WTC11 (cell line): ENCODE data around the gene PPFIBP1. TPM values are rescaled to one million over a fixed set of nuclear protein-coding genes. Genes with fewer than 3 reads are reported as not detected.
"Not testable (repeated sequence)": the region's sequence is repeated elsewhere in the genome, so short reads cannot be mapped to it uniquely, and the experiment has no call there.

Source experiments
- ATAC-seq: fragments of 200-7000 bp; cut with Tn5 transposase; 2 replicates; pipeline ENCODE4 v1.10.0; 2021; ENCODE audit warnings: mild to moderate bottlenecking, moderate library complexity
- CTCF ChIA-PET: fragments of 300-600 bp; sonication (Branson Sonifier 250); formaldehyde crosslinking; loops from one replicate; lab custom pipeline; 2021; ENCODE audit warnings: antibody characterized with exemption; lab: Charles Lee
- POLR2A ChIA-PET: fragments of 350-600 bp; sonication (Branson Sonifier 250); formaldehyde crosslinking; loops from one replicate; lab custom pipeline; 2021; ENCODE audit warnings: antibody characterized with exemption; lab: Charles Lee
- DNase-seq: peaks from one replicate; pipeline ENCODE4 v3.0.0; 2021; ENCODE audit warnings: low spot score
- H3K27ac Mint-ChIP-seq: 2 replicates; pipeline ENCODE4 v1.8.0; 2021; ENCODE audit warnings: mixed read lengths
- H3K27me3 Mint-ChIP-seq: 2 replicates; pipeline ENCODE4 v1.8.0; 2021; ENCODE audit warnings: low read depth, mild to moderate bottlenecking, moderate library complexity, mixed read lengths
- H3K36me3 Mint-ChIP-seq: 2 replicates; pipeline ENCODE4 v1.8.0; 2021; ENCODE audit warnings: mixed read lengths
- H3K4me1 Mint-ChIP-seq: 2 replicates; pipeline ENCODE4 v1.8.0; 2022; ENCODE audit warnings: mixed read lengths
- H3K4me3 Mint-ChIP-seq: 2 replicates; pipeline ENCODE4 v1.8.0; 2021; ENCODE audit warnings: mild to moderate bottlenecking, moderate library complexity, mixed read lengths
- H3K9me3 Mint-ChIP-seq: 2 replicates; pipeline ENCODE4 v1.8.0; 2021; ENCODE audit warnings: mixed read lengths
- CREM ChIP-seq: sonication (generic); formaldehyde crosslinking; IDR thresholded peaks from 2 replicates; pipeline ENCODE4 v1.8.1; 2022; ENCODE audit warnings: mild to moderate bottlenecking, missing genetic modification reagents, moderate library complexity
- ELF4 ChIP-seq: sonication (generic); formaldehyde crosslinking; IDR thresholded peaks from 2 replicates; pipeline ENCODE4 v1.8.1; 2022; ENCODE audit warnings: low read depth, mild to moderate bottlenecking, moderate library complexity, missing genetic modification reagents
- EMX1 ChIP-seq: fragments of 250-450 bp; sonication (Bioruptor Pico); IDR thresholded peaks from 2 replicates; pipeline ENCODE4 v1.8.0; 2021; ENCODE audit warnings: mild to moderate bottlenecking
- FOXJ3 ChIP-seq: sonication (generic); formaldehyde crosslinking; IDR thresholded peaks from 2 replicates; pipeline ENCODE4 v1.9.0; 2021; ENCODE audit warnings: missing genetic modification reagents, mild to moderate bottlenecking, borderline replicate concordance
- GRHL2 ChIP-seq: fragments of 250-450 bp; sonication (Bioruptor Pico); IDR thresholded peaks from 2 replicates; pipeline ENCODE4 v1.8.0; 2022; ENCODE audit warnings: mild to moderate bottlenecking, moderate library complexity; ENCODE audit not compliant: insufficient replicate concordance, severe bottlenecking
- GTF2I ChIP-seq: fragments of 250-450 bp; sonication (Bioruptor Pico); conservative IDR thresholded peaks from 2 replicates; pipeline ENCODE4 v1.4.0; 2021; ENCODE audit warnings: mild to moderate bottlenecking
- KAT7 ChIP-seq: sonication (generic); formaldehyde crosslinking; IDR thresholded peaks from 2 replicates; pipeline ENCODE4 v1.8.1; 2023; ENCODE audit warnings: missing genetic modification reagents, mild to moderate bottlenecking, borderline replicate concordance
- NR1H2 ChIP-seq: sonication (generic); formaldehyde crosslinking; IDR thresholded peaks from 2 replicates; pipeline ENCODE4 v1.9.0; 2021; ENCODE audit warnings: mild to moderate bottlenecking, moderate library complexity, missing genetic modification reagents
- ZBTB21 ChIP-seq: sonication (generic); formaldehyde crosslinking; IDR thresholded peaks from 2 replicates; pipeline ENCODE4 v1.8.1; 2023; ENCODE audit warnings: mild to moderate bottlenecking, missing genetic modification reagents, borderline replicate concordance
- ZNF263 ChIP-seq: sonication (generic); formaldehyde crosslinking; IDR thresholded peaks from 2 replicates; pipeline ENCODE4 v1.8.1; 2022; ENCODE audit warnings: low read depth, mild to moderate bottlenecking, moderate library complexity, missing genetic modification reagents
- ZNF671 ChIP-seq: fragments of 250-450 bp; sonication (Bioruptor Pico); IDR thresholded peaks from 2 replicates; pipeline ENCODE4 v1.8.0; 2021; ENCODE audit warnings: mild to moderate bottlenecking
- total RNA-seq: library from RNA; stranded (reverse); gene quantifications from 3 replicates; pipeline ENCODE4 v1.2.3, GENCODE V29; 2021
- TF ChIP-seq, protein P1 (sequence below): sonication (generic); formaldehyde crosslinking; IDR thresholded peaks from 2 replicates; pipeline ENCODE4 v1.8.0; 2023; ENCODE audit warnings: missing genetic modification reagents
- TF ChIP-seq, protein P2 (sequence below): fragments of 250-450 bp; sonication (Bioruptor Pico); IDR thresholded peaks from 2 replicates; pipeline ENCODE4 v1.9.0; 2021; ENCODE audit warnings: moderate library complexity, mild to moderate bottlenecking, inconsistent platforms, borderline replicate concordance
- TF ChIP-seq, protein P3 (sequence below): sonication (generic); formaldehyde crosslinking; IDR thresholded peaks from 2 replicates; pipeline ENCODE4 v1.8.1; 2023; ENCODE audit warnings: mild to moderate bottlenecking, moderate library complexity, missing genetic modification reagents
- TF ChIP-seq, protein P4 (sequence below): sonication (generic); formaldehyde crosslinking; IDR thresholded peaks from 2 replicates; pipeline ENCODE4 v1.8.0; 2023; ENCODE audit warnings: mild to moderate bottlenecking, missing genetic modification reagents
- TF ChIP-seq, protein P5 (sequence below): sonication (generic); formaldehyde crosslinking; IDR thresholded peaks from 2 replicates; pipeline ENCODE4 v1.8.1; 2022; ENCODE audit warnings: low read depth, missing genetic modification reagents, borderline replicate concordance
- TF ChIP-seq, protein P6 (sequence below): fragments of 250-450 bp; sonication (Bioruptor Pico); IDR thresholded peaks from 2 replicates; pipeline ENCODE4 v1.9.0; 2021; ENCODE audit warnings: mild to moderate bottlenecking
- TF ChIP-seq, protein P7 (sequence below): sonication (generic); formaldehyde crosslinking; IDR thresholded peaks from 2 replicates; pipeline ENCODE4 v1.8.0; 2022; ENCODE audit warnings: mild to moderate bottlenecking, missing genetic modification reagents

PPFIBP1 gene
- total RNA-seq, 1 experiment from 2014 or later, result 27.7 TPM

DNA sequence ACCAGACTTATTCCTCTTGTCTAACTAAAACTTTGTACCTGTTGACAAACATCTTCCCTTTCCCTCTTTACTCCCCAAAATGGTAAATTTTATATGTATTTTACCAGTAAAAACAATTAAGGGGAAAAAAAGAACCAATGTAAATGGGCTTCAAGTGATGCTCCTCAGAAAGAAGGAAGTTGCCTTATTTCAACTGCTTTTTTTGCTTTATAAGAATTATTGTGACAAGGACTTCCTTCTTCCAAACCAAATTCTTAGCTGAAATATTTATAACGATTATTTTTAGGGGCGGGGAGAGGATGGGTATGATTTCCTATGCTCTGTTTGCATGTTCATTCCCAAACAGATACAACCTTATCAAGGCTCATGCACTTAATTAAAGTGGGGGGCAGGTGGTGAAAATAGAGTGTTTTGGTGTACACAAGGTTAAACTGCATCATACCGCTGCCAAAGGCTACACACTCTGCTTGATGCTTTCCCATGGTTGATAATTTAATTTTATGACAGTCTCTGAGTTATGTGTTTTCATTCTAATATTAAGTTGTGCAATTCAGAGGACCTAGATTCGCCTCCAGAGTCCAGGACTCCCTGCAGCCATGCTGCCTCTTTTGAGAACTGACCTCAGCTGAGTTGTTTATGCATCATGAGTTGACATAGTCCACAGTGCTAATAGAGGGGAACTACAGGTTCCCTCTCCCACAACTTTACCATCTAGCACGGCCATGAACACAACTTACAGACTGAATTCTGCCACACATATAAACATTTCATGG, 77.2 kb downstream of the PPFIBP1 start:
- peaks cover 23% of the 10 kb centered on the region for H3K36me3 Mint-ChIP-seq
- H3K27me3 Mint-ChIP-seq, ATAC-seq, POLR2A ChIA-PET, H3K4me1 Mint-ChIP-seq, H3K4me3 Mint-ChIP-seq, DNase-seq, CTCF ChIA-PET, H3K27ac Mint-ChIP-seq: not testable (repeated sequence)
- peaks cover 35% of the 10 kb centered on the region for H3K9me3 Mint-ChIP-seq

DNA sequence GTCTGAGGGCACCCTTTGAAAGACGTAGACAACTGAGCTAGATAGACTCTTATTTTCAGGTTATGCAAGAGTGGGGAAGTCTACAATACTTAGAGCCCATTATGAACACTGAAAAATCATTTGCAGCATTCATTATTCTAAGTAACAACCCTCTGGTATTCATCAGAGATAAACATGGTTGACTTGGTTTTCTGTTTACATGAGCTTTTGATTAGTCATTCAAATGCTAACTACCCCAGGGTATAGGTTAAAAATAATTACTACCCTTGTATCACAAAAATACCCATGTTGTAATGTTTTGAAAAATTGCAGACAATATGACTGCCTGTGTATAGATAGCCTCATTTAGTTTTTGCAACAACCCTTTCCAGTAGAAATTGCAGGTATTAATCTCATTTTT, 78.5 kb downstream of the PPFIBP1 start:
- Mint-ChIP-seq H3K27me3 (no peaks in the 10 kb centered on the region), H3K4me3 (no peak overlapping the region), H3K36me3 (peaks cover 20% of the 10 kb centered on the region), H3K4me1 (no peaks in the 10 kb centered on the region), H3K9me3 (peaks cover 31% of the 10 kb centered on the region), H3K27ac (no peak overlapping the region)
- TF ChIP-seq, protein P1, sequence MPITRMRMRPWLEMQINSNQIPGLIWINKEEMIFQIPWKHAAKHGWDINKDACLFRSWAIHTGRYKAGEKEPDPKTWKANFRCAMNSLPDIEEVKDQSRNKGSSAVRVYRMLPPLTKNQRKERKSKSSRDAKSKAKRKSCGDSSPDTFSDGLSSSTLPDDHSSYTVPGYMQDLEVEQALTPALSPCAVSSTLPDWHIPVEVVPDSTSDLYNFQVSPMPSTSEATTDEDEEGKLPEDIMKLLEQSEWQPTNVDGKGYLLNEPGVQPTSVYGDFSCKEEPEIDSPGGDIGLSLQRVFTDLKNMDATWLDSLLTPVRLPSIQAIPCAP (CRISPR knock-in tag), result no peak
- ATAC-seq, result no peak
- no peak for DNase-seq
- POLR2A ChIA-PET, result no interaction called here
- CTCF ChIA-PET, result no interaction called here

DNA sequence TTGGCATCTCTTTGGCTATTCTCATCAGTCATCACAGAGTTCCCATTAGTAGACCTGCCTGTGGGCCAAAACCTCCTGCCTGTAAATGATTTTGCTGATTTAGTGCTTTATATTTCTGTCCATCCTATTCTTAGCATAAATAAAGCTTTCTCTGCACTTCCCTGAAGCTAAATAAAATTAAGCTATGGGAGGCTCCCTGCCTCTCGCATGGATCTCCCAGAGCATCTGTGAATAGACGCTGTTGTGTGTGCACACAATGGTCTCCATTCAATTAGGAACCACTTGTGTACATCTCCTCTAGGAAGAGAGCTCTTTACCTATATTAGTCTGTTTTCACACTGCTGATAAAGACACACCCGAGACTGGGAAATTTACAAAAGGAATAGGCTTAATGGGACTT, 80.4 kb downstream of the PPFIBP1 start:
- TF ChIP-seq GRHL2 (CRISPR knock-in tag) (no peak), FOXJ3 (CRISPR knock-in tag) (no peak), EMX1 (no peak), CREM (CRISPR knock-in tag) (no peak), KAT7 (no peak), ZBTB21 (CRISPR knock-in tag) (no peak), ELF4 (CRISPR knock-in tag) (no peak), ZNF671 (CRISPR knock-in tag) (no peak), NR1H2 (CRISPR knock-in tag) (no peak)
- TF ChIP-seq, protein P2, sequence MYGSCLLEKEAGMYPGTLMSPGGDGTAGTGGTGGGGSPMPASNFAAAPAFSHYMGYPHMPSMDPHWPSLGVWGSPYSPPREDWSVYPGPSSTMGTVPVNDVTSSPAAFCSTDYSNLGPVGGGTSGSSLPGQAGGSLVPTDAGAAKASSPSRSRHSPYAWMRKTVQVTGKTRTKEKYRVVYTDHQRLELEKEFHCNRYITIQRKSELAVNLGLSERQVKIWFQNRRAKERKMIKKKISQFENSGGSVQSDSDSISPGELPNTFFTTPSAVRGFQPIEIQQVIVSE, result no peak
- TF ChIP-seq, protein P3, sequence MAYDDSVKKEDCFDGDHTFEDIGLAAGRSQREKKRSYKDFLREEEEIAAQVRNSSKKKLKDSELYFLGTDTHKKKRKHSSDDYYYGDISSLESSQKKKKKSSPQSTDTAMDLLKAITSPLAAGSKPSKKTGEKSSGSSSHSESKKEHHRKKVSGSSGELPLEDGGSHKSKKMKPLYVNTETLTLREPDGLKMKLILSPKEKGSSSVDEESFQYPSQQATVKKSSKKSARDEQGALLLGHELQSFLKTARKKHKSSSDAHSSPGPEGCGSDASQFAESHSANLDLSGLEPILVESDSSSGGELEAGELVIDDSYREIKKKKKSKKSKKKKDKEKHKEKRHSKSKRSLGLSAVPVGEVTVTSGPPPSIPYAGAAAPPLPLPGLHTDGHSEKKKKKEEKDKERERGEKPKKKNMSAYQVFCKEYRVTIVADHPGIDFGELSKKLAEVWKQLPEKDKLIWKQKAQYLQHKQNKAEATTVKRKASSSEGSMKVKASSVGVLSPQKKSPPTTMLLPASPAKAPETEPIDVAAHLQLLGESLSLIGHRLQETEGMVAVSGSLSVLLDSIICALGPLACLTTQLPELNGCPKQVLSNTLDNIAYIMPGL, result no peak
- TF ChIP-seq, protein P4, sequence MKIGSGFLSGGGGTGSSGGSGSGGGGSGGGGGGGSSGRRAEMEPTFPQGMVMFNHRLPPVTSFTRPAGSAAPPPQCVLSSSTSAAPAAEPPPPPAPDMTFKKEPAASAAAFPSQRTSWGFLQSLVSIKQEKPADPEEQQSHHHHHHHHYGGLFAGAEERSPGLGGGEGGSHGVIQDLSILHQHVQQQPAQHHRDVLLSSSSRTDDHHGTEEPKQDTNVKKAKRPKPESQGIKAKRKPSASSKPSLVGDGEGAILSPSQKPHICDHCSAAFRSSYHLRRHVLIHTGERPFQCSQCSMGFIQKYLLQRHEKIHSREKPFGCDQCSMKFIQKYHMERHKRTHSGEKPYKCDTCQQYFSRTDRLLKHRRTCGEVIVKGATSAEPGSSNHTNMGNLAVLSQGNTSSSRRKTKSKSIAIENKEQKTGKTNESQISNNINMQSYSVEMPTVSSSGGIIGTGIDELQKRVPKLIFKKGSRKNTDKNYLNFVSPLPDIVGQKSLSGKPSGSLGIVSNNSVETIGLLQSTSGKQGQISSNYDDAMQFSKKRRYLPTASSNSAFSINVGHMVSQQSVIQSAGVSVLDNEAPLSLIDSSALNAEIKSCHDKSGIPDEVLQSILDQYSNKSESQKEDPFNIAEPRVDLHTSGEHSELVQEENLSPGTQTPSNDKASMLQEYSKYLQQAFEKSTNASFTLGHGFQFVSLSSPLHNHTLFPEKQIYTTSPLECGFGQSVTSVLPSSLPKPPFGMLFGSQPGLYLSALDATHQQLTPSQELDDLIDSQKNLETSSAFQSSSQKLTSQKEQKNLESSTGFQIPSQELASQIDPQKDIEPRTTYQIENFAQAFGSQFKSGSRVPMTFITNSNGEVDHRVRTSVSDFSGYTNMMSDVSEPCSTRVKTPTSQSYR (CRISPR knock-in tag), result no peak
- DNase-seq (no peak), ATAC-seq (no peak)
- Mint-ChIP-seq H3K27ac (no peak overlapping the region), H3K4me3 (no peak overlapping the region), H3K36me3 (peaks cover 11% of the 10 kb centered on the region), H3K27me3 (no peaks in the 10 kb centered on the region), H3K4me1 (no peaks in the 10 kb centered on the region), H3K9me3 (peaks cover 20% of the 10 kb centered on the region)
- CTCF ChIA-PET, result no interaction called here
- POLR2A ChIA-PET, result no interaction called here

DNA sequence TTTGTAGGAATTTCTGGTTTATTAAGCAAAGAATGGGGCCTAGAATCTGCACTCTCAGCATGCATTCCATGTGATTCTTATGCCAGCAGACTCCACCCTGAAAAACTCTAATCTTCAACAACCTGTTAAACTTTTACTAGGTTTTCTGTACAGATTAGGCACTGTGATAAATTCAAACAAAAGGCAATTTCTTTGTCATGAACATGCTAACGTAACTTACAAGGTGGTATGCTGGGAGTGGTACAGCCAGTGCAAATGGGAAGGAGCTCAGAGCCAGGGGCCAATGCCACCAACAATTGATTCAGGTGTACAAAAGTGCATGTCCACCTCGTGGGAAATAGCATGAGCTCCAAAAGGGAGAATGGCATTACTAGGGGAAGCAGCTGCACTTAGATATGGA, 83.0 kb downstream of the PPFIBP1 start:
- ChIA-PET CTCF (no interaction called here), POLR2A (no interaction called here)
- H3K9me3 Mint-ChIP-seq, result peaks cover 20% of the 10 kb centered on the region
- no peaks in the 10 kb centered on the region for H3K27me3 Mint-ChIP-seq
- H3K27ac Mint-ChIP-seq, result no peak overlapping the region; the same call in 1 of the 2 replicates
- no peak for DNase-seq
- ATAC-seq, result no peak
- no peak overlapping the region for H3K4me3 Mint-ChIP-seq
- H3K36me3 Mint-ChIP-seq, result peaks cover 11% of the 10 kb centered on the region
- no peaks in the 10 kb centered on the region for H3K4me1 Mint-ChIP-seq
- TF ChIP-seq, protein P5, sequence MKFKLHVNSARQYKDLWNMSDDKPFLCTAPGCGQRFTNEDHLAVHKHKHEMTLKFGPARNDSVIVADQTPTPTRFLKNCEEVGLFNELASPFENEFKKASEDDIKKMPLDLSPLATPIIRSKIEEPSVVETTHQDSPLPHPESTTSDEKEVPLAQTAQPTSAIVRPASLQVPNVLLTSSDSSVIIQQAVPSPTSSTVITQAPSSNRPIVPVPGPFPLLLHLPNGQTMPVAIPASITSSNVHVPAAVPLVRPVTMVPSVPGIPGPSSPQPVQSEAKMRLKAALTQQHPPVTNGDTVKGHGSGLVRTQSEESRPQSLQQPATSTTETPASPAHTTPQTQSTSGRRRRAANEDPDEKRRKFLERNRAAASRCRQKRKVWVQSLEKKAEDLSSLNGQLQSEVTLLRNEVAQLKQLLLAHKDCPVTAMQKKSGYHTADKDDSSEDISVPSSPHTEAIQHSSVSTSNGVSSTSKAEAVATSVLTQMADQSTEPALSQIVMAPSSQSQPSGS (CRISPR knock-in tag), result no peak
- no peak for TF ChIP-seq ZNF263 (CRISPR knock-in tag)
- TF ChIP-seq, protein P6, sequence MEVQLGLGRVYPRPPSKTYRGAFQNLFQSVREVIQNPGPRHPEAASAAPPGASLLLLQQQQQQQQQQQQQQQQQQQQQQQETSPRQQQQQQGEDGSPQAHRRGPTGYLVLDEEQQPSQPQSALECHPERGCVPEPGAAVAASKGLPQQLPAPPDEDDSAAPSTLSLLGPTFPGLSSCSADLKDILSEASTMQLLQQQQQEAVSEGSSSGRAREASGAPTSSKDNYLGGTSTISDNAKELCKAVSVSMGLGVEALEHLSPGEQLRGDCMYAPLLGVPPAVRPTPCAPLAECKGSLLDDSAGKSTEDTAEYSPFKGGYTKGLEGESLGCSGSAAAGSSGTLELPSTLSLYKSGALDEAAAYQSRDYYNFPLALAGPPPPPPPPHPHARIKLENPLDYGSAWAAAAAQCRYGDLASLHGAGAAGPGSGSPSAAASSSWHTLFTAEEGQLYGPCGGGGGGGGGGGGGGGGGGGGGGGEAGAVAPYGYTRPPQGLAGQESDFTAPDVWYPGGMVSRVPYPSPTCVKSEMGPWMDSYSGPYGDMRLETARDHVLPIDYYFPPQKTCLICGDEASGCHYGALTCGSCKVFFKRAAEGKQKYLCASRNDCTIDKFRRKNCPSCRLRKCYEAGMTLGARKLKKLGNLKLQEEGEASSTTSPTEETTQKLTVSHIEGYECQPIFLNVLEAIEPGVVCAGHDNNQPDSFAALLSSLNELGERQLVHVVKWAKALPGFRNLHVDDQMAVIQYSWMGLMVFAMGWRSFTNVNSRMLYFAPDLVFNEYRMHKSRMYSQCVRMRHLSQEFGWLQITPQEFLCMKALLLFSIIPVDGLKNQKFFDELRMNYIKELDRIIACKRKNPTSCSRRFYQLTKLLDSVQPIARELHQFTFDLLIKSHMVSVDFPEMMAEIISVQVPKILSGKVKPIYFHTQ (CRISPR knock-in tag), result no peak
- TF ChIP-seq, protein P7, sequence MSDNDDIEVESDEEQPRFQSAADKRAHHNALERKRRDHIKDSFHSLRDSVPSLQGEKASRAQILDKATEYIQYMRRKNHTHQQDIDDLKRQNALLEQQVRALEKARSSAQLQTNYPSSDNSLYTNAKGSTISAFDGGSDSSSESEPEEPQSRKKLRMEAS (CRISPR knock-in tag), result no peak
- no peak for TF ChIP-seq GTF2I (CRISPR knock-in tag)
